Measurements from ENCODE around the gene AP2B1.

DNA sequence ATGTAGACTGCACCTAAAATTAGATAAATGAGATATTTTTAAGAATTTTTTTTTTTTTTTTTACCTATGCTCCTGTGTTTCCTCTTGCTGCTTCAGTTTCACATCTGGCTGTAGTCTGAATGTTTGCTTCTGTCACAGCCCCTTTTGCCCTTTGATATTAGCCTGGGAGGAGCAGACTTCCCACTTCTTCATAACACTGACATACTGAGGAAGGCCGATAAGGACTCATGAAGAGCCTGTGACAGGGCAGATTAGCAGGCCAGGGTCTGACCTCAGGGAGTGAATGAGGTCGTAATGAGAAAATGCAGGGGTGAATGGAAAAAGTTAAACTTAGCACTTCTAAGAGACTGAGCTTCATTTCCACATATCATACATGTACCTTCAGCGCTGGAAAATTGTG lies 26.4 kb upstream of the AP2B1 start, which contains the start of gene SLFN14:
- TF ChIP-seq, protein P1, sequence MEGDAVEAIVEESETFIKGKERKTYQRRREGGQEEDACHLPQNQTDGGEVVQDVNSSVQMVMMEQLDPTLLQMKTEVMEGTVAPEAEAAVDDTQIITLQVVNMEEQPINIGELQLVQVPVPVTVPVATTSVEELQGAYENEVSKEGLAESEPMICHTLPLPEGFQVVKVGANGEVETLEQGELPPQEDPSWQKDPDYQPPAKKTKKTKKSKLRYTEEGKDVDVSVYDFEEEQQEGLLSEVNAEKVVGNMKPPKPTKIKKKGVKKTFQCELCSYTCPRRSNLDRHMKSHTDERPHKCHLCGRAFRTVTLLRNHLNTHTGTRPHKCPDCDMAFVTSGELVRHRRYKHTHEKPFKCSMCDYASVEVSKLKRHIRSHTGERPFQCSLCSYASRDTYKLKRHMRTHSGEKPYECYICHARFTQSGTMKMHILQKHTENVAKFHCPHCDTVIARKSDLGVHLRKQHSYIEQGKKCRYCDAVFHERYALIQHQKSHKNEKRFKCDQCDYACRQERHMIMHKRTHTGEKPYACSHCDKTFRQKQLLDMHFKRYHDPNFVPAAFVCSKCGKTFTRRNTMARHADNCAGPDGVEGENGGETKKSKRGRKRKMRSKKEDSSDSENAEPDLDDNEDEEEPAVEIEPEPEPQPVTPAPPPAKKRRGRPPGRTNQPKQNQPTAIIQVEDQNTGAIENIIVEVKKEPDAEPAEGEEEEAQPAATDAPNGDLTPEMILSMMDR (conservative IDR thresholded peaks at IDR 0.05; ENCODE audit: low read depth, low read length), result no peak
- TF ChIP-seq EZH2 (IDR thresholded peaks at IDR 0.05; ENCODE audit: low read length, unreplicated experiment) (no peak), EZH2phosphoT487 (IDR thresholded peaks at IDR 0.05; ENCODE audit: borderline replicate concordance, low read length) (no peak)

Measured in PC-3 (cell line).